HL-60/S4 treated with retinoic acid at 250 ng/mL for 4 days and 3 days (cell line): ENCODE data around the gene RRAGC.

Experiments
- in situ Hi-C: fragments of 300-500 bp; cut with MboI; formaldehyde crosslinking; loops from 2 replicates; pipeline ENCODE4 v1.7.0; 2022; ENCODE audit warnings: low sequenced_read_pairs

RRAGC gene, protein sequence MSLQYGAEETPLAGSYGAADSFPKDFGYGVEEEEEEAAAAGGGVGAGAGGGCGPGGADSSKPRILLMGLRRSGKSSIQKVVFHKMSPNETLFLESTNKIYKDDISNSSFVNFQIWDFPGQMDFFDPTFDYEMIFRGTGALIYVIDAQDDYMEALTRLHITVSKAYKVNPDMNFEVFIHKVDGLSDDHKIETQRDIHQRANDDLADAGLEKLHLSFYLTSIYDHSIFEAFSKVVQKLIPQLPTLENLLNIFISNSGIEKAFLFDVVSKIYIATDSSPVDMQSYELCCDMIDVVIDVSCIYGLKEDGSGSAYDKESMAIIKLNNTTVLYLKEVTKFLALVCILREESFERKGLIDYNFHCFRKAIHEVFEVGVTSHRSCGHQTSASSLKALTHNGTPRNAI

DNA sequence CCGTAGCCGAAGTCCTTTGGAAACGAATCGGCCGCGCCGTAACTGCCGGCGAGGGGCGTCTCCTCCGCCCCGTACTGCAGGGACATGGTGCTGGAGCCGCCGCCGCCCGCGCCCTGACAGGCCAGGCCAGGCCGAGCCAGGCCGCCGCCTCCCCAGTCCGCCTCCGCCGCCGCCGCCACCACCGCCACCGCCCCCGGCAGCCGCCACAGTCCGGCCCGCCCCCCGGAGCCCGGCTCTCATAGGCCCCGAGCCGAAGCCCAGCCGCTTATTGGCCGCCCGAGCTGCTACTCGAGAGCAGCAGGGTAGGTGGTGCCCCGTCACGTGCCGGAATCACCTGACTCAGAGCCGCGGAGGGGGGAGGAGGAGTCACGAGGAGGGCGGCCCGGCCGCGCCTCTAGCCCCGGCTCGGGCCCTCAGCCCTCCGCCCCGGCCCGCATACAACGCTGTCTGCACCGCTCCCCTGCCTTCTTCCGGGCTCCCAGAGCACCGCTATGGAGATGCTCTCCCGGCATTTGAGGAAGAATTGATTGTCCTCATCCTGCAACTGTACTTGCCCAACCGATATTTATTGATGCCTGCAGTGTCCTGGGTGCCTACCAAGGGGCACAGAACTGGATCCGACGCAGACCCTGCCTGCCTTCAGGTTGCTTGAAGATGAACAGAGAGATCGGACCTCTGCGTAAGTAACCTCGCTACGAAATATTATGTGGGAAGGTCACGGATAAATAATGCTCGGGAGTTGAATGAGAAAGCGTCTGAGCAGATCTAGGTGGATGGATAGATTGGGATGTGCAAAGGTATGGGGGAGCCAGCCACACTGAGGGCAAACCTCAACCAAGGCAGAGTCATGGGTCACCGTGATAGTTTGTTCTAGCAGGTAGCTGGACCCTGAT lies at the start of gene RRAGC:
RRAGC (minus strand) TSS at position 212 of the 893 bp plus-strand sequence; CDS start at position 86, 126 bp downstream.
- in situ Hi-C loops: no loop called here

DNA sequence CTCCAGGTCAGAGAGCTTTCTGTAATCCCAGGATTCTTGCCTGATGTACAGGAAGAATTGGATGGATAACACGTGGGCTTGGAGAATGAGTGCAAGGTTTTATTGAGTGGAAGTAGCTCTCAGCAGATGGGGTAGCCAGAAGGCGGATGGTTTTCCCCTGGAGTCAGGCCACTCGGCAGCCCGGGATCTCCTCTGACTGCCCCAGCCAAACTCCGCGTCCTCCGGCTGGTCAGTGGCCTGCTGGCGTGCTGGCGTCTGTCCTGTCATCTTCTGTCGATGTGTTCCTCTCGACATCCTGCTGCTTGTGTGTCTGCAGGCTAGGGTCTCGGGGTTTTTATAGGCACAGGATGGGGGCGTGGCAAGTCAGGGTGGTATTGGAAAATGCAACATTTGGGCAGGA lies 49.2 kb upstream of the RRAGC start:
- in situ Hi-C loops: no loop called here

DNA sequence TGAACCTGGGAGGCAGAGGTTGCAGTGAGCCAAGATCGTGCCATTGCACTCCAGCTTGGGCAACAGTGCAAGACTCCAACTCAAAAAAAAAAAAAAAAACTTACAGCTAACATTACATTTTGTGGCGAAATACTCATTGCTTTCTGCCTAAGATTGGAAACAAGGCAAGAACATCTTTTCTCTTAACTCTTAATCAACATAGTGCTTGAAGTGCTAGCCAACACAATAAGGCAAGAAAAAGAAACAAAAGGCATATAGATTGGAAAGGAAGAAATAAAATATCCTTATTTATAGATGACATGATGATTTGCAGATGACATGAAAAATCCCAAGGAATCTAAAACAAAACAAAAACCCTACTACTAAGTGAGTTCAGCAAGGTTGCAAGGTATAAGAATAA lies 46.4 kb upstream of the RRAGC start:
- in situ Hi-C loops: no loop called here

DNA sequence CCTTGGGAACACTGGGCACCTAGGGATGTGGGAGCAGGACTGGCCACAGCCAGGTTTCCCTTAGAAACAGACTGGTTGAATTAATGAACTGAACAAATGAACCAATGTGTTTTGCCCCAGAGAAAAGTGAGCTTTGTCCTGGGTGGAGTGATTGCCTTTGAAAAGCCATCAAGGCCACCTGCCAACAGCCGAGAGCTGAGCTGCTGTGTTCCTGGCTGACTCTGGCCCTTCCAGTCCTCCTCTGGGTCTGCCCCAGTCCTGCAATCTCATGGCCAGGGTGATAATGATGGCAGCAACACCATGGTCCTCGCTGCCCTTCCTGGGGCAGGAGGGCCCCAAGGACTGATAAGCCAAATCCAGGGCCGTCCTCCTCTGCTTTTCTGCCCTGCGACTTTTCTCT lies 40.0 kb upstream of the RRAGC start:
- in situ Hi-C loops: no loop called here

DNA sequence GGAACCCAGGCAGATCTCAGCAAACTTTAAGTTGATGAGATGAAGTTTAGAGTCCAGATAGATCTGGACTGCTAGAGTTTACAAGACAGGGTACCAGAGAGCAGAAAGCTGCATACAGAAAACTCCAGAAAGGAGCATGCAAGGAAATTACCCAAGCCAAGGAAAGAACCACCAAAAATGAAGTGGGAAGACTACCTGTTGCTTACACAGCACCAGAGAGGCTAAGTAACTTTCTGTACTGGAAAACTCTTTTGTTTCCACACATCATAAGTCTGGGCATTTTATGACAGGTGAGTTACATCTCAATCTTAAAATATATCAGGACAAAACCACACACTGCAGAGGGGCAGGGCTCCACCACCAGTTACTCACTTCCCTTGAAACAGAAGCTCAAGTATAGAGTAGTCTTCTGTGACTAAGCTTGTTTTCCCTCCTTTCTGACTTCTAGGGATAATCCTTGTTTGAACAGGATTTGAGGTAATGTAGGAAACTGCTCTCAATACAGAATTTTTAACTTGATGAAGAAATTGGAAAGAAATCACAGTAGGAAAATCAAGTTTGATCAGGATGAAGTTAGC lies 39.2 kb upstream of the RRAGC start:
- in situ Hi-C loops: no loop called here

DNA sequence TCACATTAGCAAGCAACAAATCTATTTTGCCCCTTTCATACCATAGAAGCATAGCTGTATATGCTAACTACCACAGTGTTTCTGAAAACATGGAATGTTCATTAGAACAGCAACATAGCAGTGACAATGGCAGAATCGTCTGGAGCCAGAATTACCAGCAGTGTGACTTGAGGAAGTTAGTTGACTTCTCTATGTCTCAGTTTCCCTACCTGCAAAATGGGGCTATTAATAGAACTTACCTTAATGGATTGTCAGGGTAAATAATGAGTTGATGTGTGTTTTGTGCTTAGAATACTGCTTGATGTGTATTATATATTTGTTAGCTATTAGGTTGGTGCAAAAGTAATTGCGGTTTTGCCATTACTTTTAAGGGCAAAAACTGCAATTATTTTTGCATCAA lies 36.6 kb upstream of the RRAGC start:
- in situ Hi-C loops: no loop called here

DNA sequence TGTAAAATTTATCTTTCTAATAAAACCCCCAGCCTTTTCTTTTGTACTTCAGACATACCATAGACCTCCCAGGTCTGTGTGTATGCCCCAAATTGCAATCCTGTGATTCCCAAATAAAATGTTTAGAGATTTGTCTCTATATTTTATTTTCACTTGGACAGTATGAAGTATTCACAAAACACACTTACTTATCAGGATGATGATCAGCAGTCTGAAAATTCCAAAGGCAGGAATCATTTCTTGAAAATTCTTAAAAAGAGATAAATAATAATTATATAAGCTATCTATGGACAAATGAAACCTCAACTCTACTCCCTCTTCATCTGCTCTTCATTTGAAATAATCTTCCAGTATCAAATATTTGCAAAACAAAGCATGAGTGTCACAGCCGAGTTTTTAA lies 33.4 kb upstream of the RRAGC start:
- in situ Hi-C loops: no loop called here

DNA sequence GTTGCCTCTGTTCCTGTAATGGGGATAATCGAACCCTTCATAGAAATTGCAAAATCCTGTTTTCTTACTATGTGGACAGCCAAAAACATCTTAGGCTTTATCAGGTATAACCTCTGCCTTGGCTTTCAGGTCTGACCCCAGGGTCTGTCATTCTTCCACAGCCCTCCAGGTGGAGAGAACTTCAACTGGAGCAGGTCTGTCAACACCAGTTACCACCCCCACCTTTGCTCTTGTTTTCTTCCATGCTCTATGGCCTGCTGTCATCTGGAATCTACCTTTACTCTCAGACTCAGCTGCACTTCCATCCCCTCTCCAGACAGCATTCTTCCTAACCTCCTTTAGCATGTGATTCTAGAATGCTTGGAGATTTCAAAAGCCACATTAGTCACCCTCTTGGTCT lies 32.2 kb upstream of the RRAGC start:
- in situ Hi-C loops: no loop called here

DNA sequence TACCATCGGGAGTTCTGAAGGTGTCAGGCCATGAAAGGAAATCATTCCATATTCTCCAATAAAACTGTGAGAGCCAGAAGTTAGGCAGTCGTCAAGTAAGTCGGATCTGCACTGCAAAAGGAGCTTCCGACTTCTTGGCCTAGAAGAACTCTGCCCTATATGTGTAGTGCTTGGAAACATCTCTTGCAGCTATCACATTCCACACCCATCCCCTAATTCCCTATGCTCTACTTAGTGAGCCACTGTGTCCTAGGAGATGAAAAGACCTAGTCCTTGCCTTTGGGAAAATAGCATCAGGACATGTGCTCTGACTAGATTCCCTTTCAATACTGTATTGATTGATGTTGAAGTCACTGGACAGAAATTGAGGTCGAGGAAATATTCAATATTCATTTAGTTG lies 30.0 kb upstream of the RRAGC start:
- in situ Hi-C loops: no loop called here

DNA sequence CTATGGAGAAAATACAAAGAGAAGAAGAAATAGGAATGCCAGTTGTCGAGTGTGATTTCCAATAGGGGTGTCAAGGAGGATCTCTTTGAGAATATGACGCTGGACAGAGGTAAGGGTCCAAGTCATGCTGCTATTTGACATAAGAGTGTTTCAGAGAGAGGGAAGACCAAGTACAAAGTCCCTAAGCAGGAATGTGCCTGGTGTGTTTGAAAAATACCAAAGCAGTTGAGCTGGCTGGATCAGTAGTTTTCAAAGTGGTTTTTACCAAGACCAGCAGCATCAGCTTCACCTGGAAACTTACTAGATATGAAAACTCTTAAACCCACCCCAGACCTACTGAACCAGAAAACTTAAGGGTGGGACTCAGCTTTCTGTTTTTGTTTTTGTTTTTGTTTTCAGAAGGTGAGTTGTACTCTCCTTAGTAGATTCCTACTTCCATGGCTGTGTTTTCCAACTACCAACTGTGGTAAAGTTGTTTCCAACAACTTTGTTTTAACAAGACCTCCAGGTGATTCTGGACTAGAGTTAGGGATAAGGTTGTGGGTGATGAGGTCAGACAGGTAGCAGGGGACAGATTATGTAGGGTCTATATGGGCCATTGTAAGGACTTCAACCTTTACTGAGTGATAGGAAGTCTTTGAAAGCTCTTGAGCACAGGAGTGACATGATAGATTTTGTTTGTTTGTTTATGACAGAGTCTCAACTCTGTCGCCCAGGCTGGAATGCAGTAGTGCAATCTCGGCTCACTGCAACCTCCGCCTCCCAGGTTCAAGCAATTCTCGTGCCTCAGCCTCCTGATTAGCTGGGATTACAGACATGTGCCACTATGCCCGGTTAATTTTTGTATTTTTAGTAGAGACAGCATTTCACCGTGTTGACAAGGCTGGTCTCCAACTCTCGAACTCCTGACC lies 29.1 kb upstream of the RRAGC start:
- in situ Hi-C loops: no loop called here

DNA sequence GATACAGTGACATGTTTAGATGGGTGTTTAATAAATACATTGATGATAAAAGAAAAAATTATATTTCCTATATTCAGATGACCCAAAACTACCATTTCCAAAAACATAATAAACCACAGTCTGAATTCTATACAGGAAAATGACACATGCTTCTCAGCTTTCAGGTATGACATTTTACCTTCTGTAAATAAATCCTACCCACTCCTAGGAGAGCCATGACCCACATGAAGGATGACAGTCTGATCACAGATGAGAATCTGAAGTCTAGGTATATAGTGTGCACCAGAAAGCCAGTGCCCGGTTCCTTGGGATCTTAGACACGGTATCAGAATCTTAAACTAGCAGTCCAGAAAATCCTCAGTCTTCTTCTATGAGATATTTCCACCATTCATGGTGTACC lies 25.5 kb upstream of the RRAGC start:
- in situ Hi-C loops: no loop called here

DNA sequence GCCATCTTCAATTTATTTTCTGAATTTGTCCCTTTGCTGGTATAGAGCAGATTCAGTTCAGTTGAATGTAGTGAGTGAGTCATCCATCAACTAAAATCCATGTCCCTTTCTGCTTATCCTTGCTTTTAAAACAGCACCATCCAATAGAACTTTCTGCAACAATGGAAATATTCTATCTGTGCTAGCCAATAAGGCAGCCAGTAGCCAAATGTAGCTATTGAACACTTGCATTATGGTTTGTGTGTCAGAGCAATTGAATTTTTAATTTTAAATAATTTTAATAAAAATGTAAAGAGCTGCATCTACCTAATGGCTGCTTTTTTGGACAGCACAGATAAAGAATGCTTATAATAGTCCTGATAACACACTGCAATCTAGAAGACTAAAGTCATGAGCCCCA lies 21.9 kb upstream of the RRAGC start, which contains the start of gene GJA9:
GJA9 (minus strand) TSS at position 101 of the 400 bp plus-strand sequence. CDS start 5,489 bp downstream, outside the sequence.
- in situ Hi-C loops: no loop called here

DNA sequence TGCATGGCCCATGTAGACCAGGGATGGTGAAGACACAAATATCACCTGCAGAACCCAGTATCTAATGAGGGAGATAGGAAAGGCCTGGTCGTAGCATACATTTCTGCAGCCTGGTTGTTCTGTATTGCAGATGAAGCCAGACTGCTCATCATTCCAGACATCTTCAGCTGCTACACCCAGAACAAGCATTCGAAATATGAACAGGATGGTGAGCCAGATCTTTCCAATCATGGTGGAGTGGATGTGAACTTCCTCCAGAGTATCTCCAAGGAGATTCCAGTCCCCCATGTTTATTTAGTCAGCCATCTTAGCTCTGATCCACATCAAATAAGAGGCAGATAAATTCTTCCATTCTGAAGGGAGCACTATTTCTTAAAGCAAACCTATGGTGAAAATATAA lies 16.2 kb upstream of the RRAGC start:
- in situ Hi-C loops: no loop called here

DNA sequence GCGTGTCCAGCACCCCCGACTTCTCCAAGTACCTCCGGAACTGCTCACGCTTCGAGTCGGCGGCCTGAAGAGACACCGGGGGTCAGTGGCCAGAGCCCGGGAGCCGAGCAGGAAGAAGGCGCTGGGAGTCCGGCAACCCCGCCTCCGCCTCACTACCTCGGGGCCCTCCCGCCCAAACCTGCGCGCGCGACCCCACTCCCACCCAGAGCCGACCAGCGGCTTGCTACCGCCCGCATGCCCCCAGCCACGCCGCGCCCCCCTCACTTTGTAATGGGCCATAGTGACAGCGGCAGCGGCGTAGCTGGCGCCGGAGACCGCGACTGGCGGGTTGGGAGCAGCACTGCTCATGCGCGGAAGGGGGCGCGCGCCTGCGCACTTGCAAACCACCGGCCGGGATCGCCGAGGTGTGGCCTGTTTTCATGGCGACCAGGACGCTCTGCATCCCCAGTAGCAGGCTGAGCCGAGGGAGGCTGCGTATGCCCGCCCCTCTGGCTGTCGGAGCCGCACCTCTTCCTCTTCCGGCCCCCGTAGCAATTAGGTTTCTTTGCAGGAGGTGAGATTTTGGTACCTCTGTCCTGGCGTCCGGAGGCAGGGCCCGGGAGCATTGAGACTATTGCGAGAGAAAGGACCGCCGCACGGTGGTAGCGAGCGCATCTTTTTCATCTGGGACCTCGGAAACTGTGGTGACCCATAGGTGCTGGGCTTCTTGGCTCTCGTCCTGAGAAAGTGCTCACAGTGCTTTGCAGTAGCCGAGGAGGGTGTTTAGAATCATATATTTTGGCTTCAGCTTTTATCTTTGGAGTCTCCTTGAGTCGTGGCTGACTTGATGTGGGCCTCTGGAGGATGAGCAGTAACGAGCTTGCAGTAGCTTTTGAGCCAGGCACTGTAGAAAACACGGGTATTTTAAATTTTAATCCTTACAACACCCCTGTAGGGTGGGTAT lies 13.7 kb upstream of the RRAGC start, which contains the start of gene MYCBP:
MYCBP (minus strand) TSS at position 322 of the 943 bp plus-strand sequence; CDS start at position 279, 43 bp downstream.
- in situ Hi-C loops: no loop called here

DNA sequence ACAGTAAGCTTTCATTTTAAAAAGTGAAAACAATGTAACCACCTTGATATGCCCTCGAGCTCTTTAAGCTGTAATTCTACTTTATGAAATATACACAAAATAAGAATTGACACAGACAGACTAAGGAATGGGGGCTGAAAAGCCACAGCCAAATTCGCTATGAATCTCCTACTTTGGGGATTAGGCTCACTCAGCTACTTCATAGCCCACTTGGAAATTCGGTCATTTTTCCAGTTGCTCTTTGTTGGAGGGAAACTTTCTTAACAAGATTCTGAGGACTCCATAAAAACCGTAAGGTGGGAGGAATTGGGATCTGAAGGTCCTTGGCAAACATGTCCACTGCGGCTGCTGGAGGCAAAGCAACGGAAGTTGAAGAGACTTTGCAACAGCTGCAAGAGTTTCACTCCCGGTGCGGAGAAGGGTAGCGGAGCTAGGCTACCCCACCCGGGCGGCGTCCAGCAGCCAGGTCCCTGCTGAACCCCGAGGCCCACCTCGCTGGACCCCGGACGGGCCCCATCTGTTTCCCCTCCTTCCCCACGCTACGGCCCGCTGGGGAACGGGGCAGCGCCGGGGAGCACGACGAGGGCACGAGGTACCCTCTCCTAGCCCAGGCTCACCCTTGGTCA lies 12.9 kb upstream of the RRAGC start:
- in situ Hi-C loops: no loop called here

DNA sequence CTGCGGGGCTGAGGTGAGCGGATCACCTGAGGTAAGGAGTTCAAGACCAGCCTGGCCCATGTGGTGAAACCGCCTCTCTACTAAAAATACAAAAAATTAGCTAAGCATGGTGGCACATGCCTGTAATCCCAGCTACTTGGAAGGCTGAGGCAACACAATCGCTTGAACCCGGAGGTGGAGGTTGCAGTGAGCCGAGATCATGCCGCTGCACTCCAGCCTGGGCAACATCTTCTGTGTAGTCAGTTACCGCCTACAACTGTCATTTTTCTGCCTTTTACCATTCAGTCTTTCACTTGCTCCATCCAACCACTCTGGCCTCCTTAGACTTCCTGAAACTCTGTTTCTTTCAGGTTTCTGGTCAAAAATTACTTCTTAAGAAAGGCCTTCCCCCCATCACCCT lies 11.4 kb upstream of the RRAGC start:
- in situ Hi-C loops: no loop called here

DNA sequence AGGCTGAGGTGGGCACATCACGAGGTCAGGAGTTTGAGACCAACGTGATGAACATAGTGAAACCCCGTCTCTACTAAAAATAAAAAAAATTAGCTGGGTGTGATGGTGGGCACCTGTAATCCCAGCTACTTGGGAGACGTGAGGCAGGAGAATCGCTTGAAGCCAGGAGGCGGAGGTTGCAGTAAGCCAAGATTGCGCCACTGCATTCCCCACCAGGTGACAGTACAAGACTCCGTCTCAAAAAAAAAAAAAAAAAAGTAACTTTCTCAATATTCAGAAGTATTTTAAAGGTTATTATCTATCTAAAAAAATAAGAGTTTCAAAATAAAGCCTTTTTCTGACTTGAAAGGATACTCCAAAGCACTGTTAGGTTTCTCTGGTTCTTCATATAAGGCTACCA lies 7.6 kb upstream of the RRAGC start:
- in situ Hi-C loops: no loop called here

DNA sequence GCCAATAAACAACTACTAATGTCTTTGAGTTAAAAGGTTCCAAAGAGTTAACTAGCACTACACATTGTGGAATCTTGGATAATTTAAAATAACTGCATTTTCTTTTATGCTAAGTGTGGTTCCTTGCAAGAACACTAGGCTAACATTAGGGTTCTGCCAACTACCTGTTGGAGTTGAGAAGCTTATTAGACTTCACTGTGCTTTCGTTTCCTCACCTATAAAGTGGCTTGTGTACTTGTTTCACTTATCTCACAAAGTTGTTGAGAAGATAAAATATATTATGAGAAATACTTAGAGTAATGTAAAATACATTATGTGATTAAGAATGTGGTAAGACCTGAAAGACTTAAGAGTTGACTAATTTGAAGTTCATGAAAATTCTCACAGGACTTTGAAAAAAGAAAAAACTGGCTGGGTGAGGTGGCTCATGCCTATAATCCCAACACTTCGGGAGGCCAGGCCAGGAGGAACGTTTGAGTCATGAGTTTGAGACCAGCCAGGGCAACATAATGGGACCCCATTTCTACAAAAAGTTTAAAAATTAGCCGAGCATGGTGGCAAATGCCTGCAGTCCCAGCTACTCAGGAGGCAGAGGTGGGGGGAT lies 5.6 kb upstream of the RRAGC start:
- in situ Hi-C loops: no loop called here

DNA sequence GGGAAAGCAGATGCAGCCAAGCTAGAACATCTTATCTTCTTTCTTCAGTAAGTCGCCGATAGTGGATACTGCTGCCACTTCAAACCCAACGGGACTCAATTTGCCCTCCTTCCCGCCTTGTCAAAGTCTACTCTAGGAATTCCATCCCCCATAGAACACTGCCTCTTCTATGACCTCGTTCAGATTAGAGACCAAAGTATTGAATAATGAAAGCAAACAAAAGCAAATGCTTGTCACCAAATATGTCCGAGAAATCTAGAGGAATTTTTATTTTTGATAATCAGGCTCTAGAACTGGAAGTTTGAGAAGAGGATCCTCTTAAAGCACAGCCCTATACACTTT lies 853 bp upstream of the RRAGC start:
- in situ Hi-C loops: no loop called here
